H1 (cell line): Measurements from ENCODE around the gene PXDC1. TPM values are rescaled to one million over a fixed set of nuclear protein-coding genes. Genes with fewer than 3 reads are reported as not detected.

ENCODE experiments used
- CTCF ChIA-PET: fragments of 300-600 bp; sonication (Branson Sonifier 250); formaldehyde crosslinking; loops from one replicate; lab custom pipeline; 2021; ENCODE audit not compliant: partially characterized antibody; lab: Charles Lee
- POLR2A ChIA-PET: fragments of 300-600 bp; sonication (Branson Sonifier 250); formaldehyde crosslinking; loops from one replicate; lab custom pipeline; 2021; ENCODE audit warnings: inconsistent platforms; ENCODE audit not compliant: partially characterized antibody; lab: Charles Lee
- DNase-seq, 2 experiments: peaks; one replicate each; pipeline versions ENCODE4 v3.0.0 to v3.0.0-alpha.2; 2010 to 2022; ENCODE audit warnings: low spot score in 2 of 2, low read depth in 1 of 2, mixed read lengths in 1 of 2
- FAIRE-seq: peaks from 2 replicates; lab custom pipeline; 2011; peaks lifted over from hg19 to GRCh38; lab: Jason Lieb, UNC
- H2AFZ ChIP-seq: 2 replicates; pipeline ENCODE4 v1.8.1; 2012; ENCODE audit warnings: low read length, inconsistent platforms
- H2AK5ac ChIP-seq: 2 replicates; pipeline ENCODE4 v1.6.1; 2013; ENCODE audit warnings: low read depth, low read length
- H2BK120ac ChIP-seq: replicated peaks from 2 replicates; pipeline ENCODE3; 2013; ENCODE audit warnings: low read depth, low read length, inconsistent platforms
- H2BK12ac ChIP-seq: 2 replicates; pipeline ENCODE4 v1.6.1; 2013; ENCODE audit warnings: low read depth, low read length
- H2BK15ac ChIP-seq: 2 replicates; pipeline ENCODE4 v1.6.1; 2013; ENCODE audit warnings: low read length
- H2BK20ac ChIP-seq: 2 replicates; pipeline ENCODE4 v1.6.1; 2013; ENCODE audit warnings: low read length
- H2BK5ac ChIP-seq: 2 replicates; pipeline ENCODE4 v1.6.1; 2013; ENCODE audit warnings: low read depth, low read length
- H3K14ac ChIP-seq: 2 replicates; pipeline ENCODE4 v1.6.1; 2013; ENCODE audit warnings: inconsistent platforms; ENCODE audit not compliant: insufficient read length
- H3K18ac ChIP-seq: 2 replicates; pipeline ENCODE4 v1.6.1; 2013; ENCODE audit warnings: low read length; ENCODE audit errors: extremely low read depth
- H3K23ac ChIP-seq: 2 replicates; pipeline ENCODE4 v1.6.1; 2013; ENCODE audit warnings: inconsistent platforms; ENCODE audit not compliant: insufficient read length
- H3K23me2 ChIP-seq: 2 replicates; pipeline ENCODE4 v1.6.1; 2013; ENCODE audit warnings: low read depth, low read length
- H3K27ac ChIP-seq: 2 replicates; pipeline ENCODE4 v1.6.1; 2011; ENCODE audit warnings: low read depth, low read length, inconsistent platforms
- H3K27me3 ChIP-seq, 4 experiments: replicated peaks in 1 of 4; 1 replicate in 1 of 4; 2 replicates in 3 of 4; pipeline versions ENCODE4 v1.6.1 to v1.8.1; 2011 to 2013; ENCODE audit warnings: low read length in 3 of 4, mild to moderate bottlenecking in 3 of 4, inconsistent platforms in 2 of 4, mixed read lengths in 2 of 4, moderate library complexity in 1 of 4; ENCODE audit not compliant: control insufficient read depth in 3 of 4, insufficient read depth in 3 of 4; ENCODE audit errors: extremely low read depth in 1 of 4
- H3K36me3 ChIP-seq, 4 experiments: 2 replicates each; pipeline versions ENCODE4 v1.6.1 to v1.8.1; 2011 to 2013; ENCODE audit warnings: mild to moderate bottlenecking in 4 of 4, low read length in 3 of 4, moderate library complexity in 2 of 4, control low read depth in 1 of 4, inconsistent platforms in 1 of 4; ENCODE audit not compliant: insufficient read depth in 4 of 4, control insufficient read depth in 2 of 4
- H3K4ac ChIP-seq: replicated peaks from 2 replicates; pipeline ENCODE3; 2013; ENCODE audit warnings: low read length, low read depth, mixed read lengths, inconsistent platforms; ENCODE audit not compliant: insufficient read length
- H3K4me1 ChIP-seq, 4 experiments: replicated peaks in 1 of 4; 1 replicate in 1 of 4; 2 replicates in 3 of 4; pipeline versions ENCODE4 v1.6.1 to v1.8.1; 2011 to 2013; ENCODE audit warnings: low read length in 3 of 4, inconsistent platforms in 2 of 4, mixed read lengths in 1 of 4; ENCODE audit not compliant: insufficient read depth in 4 of 4, control insufficient read depth in 3 of 4
- H3K4me2 ChIP-seq, 2 experiments: 2 replicates each; pipeline versions ENCODE4 v1.6.1 to v1.8.1; 2011 to 2013; ENCODE audit warnings: low read depth in 2 of 2, low read length in 2 of 2, control low read depth in 1 of 2, inconsistent platforms in 1 of 2, mild to moderate bottlenecking in 1 of 2; ENCODE audit not compliant: insufficient read depth in 1 of 2
- H3K4me3 ChIP-seq, 4 experiments: fragments of 200-600, 300-600 bp in 1 of 4; sonication (generic), shearing (Covaris generic), sonication (Bioruptor Twin) in 1 of 4; 2 replicates each; pipeline versions ENCODE4 v1.5.1 to v1.8.1; 2011 to 2016; ENCODE audit warnings: low read length in 4 of 4, low read depth in 3 of 4, control low read depth in 2 of 4, inconsistent platforms in 2 of 4, mild to moderate bottlenecking in 2 of 4, mixed read lengths in 1 of 4, moderate library complexity in 1 of 4; ENCODE audit not compliant: insufficient read depth in 2 of 4; ENCODE audit errors: extremely low read depth in 1 of 4
- H3K56ac ChIP-seq: replicated peaks from 2 replicates; pipeline ENCODE3; 2013; ENCODE audit warnings: low read depth, mild to moderate bottlenecking, mixed read lengths, low read length, inconsistent platforms; ENCODE audit not compliant: insufficient read length
- H3K79me1 ChIP-seq: 2 replicates; pipeline ENCODE4 v1.6.1; 2013; ENCODE audit warnings: low read depth, low read length, control low read depth
- H3K79me2 ChIP-seq, 2 experiments: 2 replicates each; pipeline versions ENCODE4 v1.6.1 to v1.8.1; 2012 to 2013; ENCODE audit warnings: low read length in 2 of 2, mild to moderate bottlenecking in 2 of 2, inconsistent platforms in 1 of 2; ENCODE audit not compliant: insufficient read depth in 2 of 2, control insufficient read depth in 1 of 2
- H3K9ac ChIP-seq, 4 experiments: replicated peaks in 1 of 4; 1 replicate in 1 of 4; 2 replicates in 3 of 4; pipeline versions ENCODE4 v1.6.1 to v1.8.1; 2011 to 2013; ENCODE audit warnings: low read depth in 3 of 4, low read length in 3 of 4, control low read depth in 2 of 4, mild to moderate bottlenecking in 2 of 4, moderate library complexity in 2 of 4, inconsistent platforms in 1 of 4; ENCODE audit errors: extremely low read depth in 1 of 4
- H3K9me3 ChIP-seq, 2 experiments: 2 replicates each; pipeline versions ENCODE4 v1.6.1 to v1.8.1; 2012 to 2013; ENCODE audit warnings: mild to moderate bottlenecking in 2 of 2, moderate library complexity in 2 of 2, control low read depth in 1 of 2, inconsistent platforms in 1 of 2, low read depth in 1 of 2, low read length in 1 of 2, mixed read lengths in 1 of 2; ENCODE audit not compliant: insufficient read depth in 2 of 2
- H4K20me1 ChIP-seq, 2 experiments: replicated peaks in 1 of 2; 2 replicates each; pipeline versions ENCODE3 to v1.8.1; 2011 to 2013; ENCODE audit warnings: inconsistent platforms in 2 of 2, low read length in 2 of 2, mild to moderate bottlenecking in 1 of 2; ENCODE audit not compliant: insufficient read depth in 2 of 2, control insufficient read depth in 1 of 2
- H4K5ac ChIP-seq: 2 replicates; pipeline ENCODE4 v1.6.1; 2013; ENCODE audit warnings: low read length, low read depth, mixed read lengths, inconsistent platforms; ENCODE audit not compliant: insufficient read length
- H4K8ac ChIP-seq: 2 replicates; pipeline ENCODE4 v1.8.0; 2013; ENCODE audit warnings: mild to moderate bottlenecking, moderate library complexity, low read length, inconsistent platforms; ENCODE audit not compliant: insufficient read depth; ENCODE audit errors: extremely low read depth
- H4K91ac ChIP-seq: replicated peaks from 2 replicates; pipeline ENCODE3; 2013; ENCODE audit warnings: low read length, mixed read lengths, inconsistent platforms; ENCODE audit not compliant: insufficient read length
- CHD1 ChIP-seq: IDR thresholded peaks from 2 replicates; pipeline ENCODE4 v1.6.1; 2012; ENCODE audit warnings: low read depth, low read length, improper control_type of control experiment
- CREB1 ChIP-seq: IDR thresholded peaks from 2 replicates; pipeline ENCODE4 v1.6.1; 2012; ENCODE audit warnings: inconsistent platforms
- FOSL1 ChIP-seq: IDR thresholded peaks from 2 replicates; pipeline ENCODE4 v1.6.1; 2011; ENCODE audit warnings: mild to moderate bottlenecking, low read depth, low read length, moderate library complexity; ENCODE audit not compliant: insufficient read depth
- GTF2F1 ChIP-seq: IDR thresholded peaks from 2 replicates; pipeline ENCODE4 v1.6.1; 2012; ENCODE audit warnings: low read depth, low read length, improper control_type of control experiment, borderline replicate concordance
- NANOG ChIP-seq: IDR thresholded peaks from 2 replicates; pipeline ENCODE4 v1.6.1; 2011; ENCODE audit warnings: low read length, low read depth, mild to moderate bottlenecking, inconsistent platforms; ENCODE audit not compliant: insufficient read depth, poor library complexity, severe bottlenecking
- NRF1 ChIP-seq: IDR thresholded peaks from 2 replicates; pipeline ENCODE4 v1.6.1; 2011; ENCODE audit warnings: mild to moderate bottlenecking, low read depth, low read length, improper control_type of control experiment
- POU5F1 ChIP-seq: IDR thresholded peaks from 2 replicates; pipeline ENCODE4 v1.6.1; 2011; ENCODE audit warnings: low read depth, mild to moderate bottlenecking, low read length, moderate library complexity
- RBBP5 ChIP-seq: IDR thresholded peaks from 2 replicates; pipeline ENCODE4 v1.7.1; 2012; ENCODE audit warnings: low read depth, mild to moderate bottlenecking, inconsistent platforms, low read length, moderate library complexity, borderline replicate concordance
- SIRT6 ChIP-seq: IDR thresholded peaks from one replicate; pipeline ENCODE4 v1.7.1; 2012; ENCODE audit warnings: low read length, inconsistent platforms
- SP1 ChIP-seq: IDR thresholded peaks from 2 replicates; pipeline ENCODE4 v1.6.1; 2011; ENCODE audit warnings: low read depth, low read length
- SP4 ChIP-seq: IDR thresholded peaks from 2 replicates; pipeline ENCODE4 v1.6.1; 2012; ENCODE audit warnings: low read length, inconsistent platforms
- SRF ChIP-seq: IDR thresholded peaks from 2 replicates; pipeline ENCODE4 v1.6.1; 2011; ENCODE audit warnings: mild to moderate bottlenecking, low read depth, low read length, moderate library complexity
- SUZ12 ChIP-seq: fragments of 200-600 bp; sonication (generic); IDR thresholded peaks from 2 replicates; pipeline ENCODE4 v1.6.1; 2012; ENCODE audit warnings: mild to moderate bottlenecking, inconsistent platforms, low read length, moderate library complexity, mixed read lengths
- TEAD4 ChIP-seq: IDR thresholded peaks from 2 replicates; pipeline ENCODE4 v1.6.1; 2012; ENCODE audit warnings: low read depth, low read length, inconsistent platforms, mixed read lengths
- WGBS, 2 experiments: shearing (Covaris generic) in 1 of 2; methylation state at CpG; one replicate each; pipeline versions ENCODE4 v1.1.6 to v1.1.7; 2013 to 2015; ENCODE audit warnings: low lambda C conversion rate in 2 of 2, mixed read lengths in 2 of 2, inconsistent platforms in 1 of 2, low coverage in 1 of 2, missing lambda C conversion rate in 1 of 2; ENCODE audit not compliant: insufficient replicate concordance in 2 of 2, insufficient coverage in 1 of 2, insufficient read length in 1 of 2; ENCODE audit errors: extremely low coverage in 1 of 2, missing lambda C conversion rate in 1 of 2; 5-methylcytosine and 5-hydroxymethylcytosine counted together
- polyA plus RNA-seq, 7 experiments: library from polyadenylated mRNA; depleted of rRNA in 3 of 7; stranded (reverse) in 5 of 7; unstranded in 2 of 7; fragments of >200 nt in 5 of 7; fragments of 200-250 nt in 2 of 7; gene quantifications; 1 replicate in 5 of 7; 2 replicates in 1 of 7; 4 replicates in 1 of 7; pipeline versions ENCODE4 v1.2.1 to v1.2.3, GENCODE V29; 2011 to 2013; ENCODE audit warnings: missing spikeins in 2 of 7, mixed read lengths in 2 of 7
- total RNA-seq: library from RNA; stranded (reverse); fragmentation: NEBNext Ultra II Directional; extraction: Animal tissue kit (Norgen Biotek cat#: 25700); gene quantifications from 2 replicates; pipeline ENCODE4 v1.2.1, GENCODE V29; 2021
- TF ChIP-seq, protein P1 (sequence below): IDR thresholded peaks from 2 replicates; pipeline ENCODE4 v1.6.1; 2012; ENCODE audit warnings: inconsistent platforms

The PXDC1 gene
- total and polyA plus RNA-seq, 2 of the 8 experiments (the other 6 are each of a cell fraction or from before 2014, with no cell fraction given), result 1.7 to 2.0 TPM

DNA sequence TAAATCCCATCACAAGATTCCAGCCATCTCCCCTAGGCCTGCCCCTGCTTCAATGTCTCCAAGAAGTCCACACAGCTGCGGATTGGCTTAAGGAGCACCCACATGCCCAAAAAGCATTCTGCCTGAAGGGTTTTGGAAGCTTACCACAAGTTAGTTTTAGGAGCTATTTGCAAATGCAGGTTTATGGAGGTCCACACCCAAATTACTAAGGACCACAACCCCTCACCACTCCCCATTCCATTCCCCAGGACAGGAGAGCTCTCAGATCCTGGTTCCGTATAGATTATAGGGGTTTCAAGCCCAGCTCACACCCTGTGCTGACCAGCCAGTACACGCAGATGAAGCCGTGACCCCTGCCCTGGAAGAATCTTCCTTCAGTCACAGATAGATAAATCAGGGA is 24.3 kb upstream of the PXDC1 start:
- CTCF ChIA-PET, result interaction anchor here (0.9 to 2.1 kb wide), 6 partner anchors 10 to 203 kb away, joined by 3 to 6 read pairs (median 5); no protein-coding TSS in a partner anchor
- DNase-seq, result no peak
- TF ChIP-seq SP1 (no peak), RBBP5 (no peak), SUZ12 (no peak), NANOG (no peak), SP4 (no peak), NRF1 (no peak), FOSL1 (no peak), TEAD4 (no peak), POU5F1 (no peak), GTF2F1 (no peak), CHD1 (no peak), CREB1 (no peak), SRF (no peak), SIRT6 (no peak)
- TF ChIP-seq, protein P1, sequence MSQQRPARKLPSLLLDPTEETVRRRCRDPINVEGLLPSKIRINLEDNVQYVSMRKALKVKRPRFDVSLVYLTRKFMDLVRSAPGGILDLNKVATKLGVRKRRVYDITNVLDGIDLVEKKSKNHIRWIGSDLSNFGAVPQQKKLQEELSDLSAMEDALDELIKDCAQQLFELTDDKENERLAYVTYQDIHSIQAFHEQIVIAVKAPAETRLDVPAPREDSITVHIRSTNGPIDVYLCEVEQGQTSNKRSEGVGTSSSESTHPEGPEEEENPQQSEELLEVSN, result no peak

More for the DNA sequence above, 24.3 kb upstream of the PXDC1 start:
- Histone ChIP-seq H2BK120ac (no peak overlapping the region), H2AK5ac (no peak overlapping the region), H2BK15ac (no peak overlapping the region), H3K79me1 (no peaks in the 10 kb centered on the region), H4K20me1 (peaks cover 0 to 5% of the 10 kb centered on the region in 2 experiments), H4K8ac (no peak overlapping the region), H3K27ac (no peak overlapping the region), H3K4ac (no peak overlapping the region), H3K36me3 (no peaks in the 10 kb centered on the region; a peak in 1 of 8 replicates), H2BK5ac (no peak overlapping the region), H3K4me3 (no peak overlapping the region), H3K9ac (no peak overlapping the region), H3K9me3 (no peaks in the 10 kb centered on the region), H3K18ac (no peak overlapping the region), H2BK12ac (no peak overlapping the region), H3K4me1 (peaks cover 0 to 3% (median 1%) of the 10 kb centered on the region in 4 experiments; a peak in 3 of 7 replicates), H4K5ac (no peak overlapping the region), H3K79me2 (no peaks in the 10 kb centered on the region), H3K14ac (no peak overlapping the region), H3K4me2 (no peak overlapping the region), H4K91ac (no peak overlapping the region), H3K27me3 (no peaks in the 10 kb centered on the region; a peak in 1 of 7 replicates), H3K56ac (no peak overlapping the region), H2AFZ (no peak overlapping the region), H3K23ac (no peak overlapping the region), H2BK20ac (no peak overlapping the region), H3K23me2 (peaks cover 5% of the 10 kb centered on the region; the same call in 1 of the 2 replicates)
- 94% methylated on average over 4 of the region's 4 CpGs; no CpG with 5 or more reads in 1 of the 2 experiments for WGBS, 2 experiments
- FAIRE-seq, result no peak
- POLR2A ChIA-PET, result interaction anchor here (1.4 kb wide), 1 partner anchor 14 kb away, joined by 3 read pairs; no protein-coding TSS in a partner anchor
